ENCODE data around the gene CD200.

Gene CD200

DNA sequence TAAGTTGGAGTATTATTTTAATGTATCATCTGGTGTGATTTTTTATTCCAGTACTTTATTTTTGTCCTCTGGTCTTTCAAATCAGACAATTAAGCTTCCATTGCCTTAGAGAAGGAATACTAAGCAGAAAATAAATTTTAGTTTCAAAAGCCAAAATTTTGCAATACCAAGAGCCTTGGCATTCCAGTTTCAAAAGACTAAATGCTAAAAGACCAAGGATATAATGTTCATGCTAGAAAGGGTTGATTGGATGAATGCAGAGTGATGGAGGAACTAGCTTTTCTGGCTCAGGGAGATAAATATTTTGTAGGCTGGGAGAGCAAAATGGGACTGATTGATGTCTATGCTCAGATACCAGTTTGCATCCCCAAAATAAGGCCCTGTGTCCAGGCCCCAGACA is 6.2 kb downstream of the CD200 start:
- TF ChIP-seq, protein P1, sequence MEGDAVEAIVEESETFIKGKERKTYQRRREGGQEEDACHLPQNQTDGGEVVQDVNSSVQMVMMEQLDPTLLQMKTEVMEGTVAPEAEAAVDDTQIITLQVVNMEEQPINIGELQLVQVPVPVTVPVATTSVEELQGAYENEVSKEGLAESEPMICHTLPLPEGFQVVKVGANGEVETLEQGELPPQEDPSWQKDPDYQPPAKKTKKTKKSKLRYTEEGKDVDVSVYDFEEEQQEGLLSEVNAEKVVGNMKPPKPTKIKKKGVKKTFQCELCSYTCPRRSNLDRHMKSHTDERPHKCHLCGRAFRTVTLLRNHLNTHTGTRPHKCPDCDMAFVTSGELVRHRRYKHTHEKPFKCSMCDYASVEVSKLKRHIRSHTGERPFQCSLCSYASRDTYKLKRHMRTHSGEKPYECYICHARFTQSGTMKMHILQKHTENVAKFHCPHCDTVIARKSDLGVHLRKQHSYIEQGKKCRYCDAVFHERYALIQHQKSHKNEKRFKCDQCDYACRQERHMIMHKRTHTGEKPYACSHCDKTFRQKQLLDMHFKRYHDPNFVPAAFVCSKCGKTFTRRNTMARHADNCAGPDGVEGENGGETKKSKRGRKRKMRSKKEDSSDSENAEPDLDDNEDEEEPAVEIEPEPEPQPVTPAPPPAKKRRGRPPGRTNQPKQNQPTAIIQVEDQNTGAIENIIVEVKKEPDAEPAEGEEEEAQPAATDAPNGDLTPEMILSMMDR (conservative IDR thresholded peaks at IDR 0.05; ENCODE audit: low read length) = no peak
- no peak for DNase-seq (ENCODE audit: low read depth)
- no peak overlapping the region for H3K4me3 ChIP-seq (ENCODE audit: low read length)

DNA sequence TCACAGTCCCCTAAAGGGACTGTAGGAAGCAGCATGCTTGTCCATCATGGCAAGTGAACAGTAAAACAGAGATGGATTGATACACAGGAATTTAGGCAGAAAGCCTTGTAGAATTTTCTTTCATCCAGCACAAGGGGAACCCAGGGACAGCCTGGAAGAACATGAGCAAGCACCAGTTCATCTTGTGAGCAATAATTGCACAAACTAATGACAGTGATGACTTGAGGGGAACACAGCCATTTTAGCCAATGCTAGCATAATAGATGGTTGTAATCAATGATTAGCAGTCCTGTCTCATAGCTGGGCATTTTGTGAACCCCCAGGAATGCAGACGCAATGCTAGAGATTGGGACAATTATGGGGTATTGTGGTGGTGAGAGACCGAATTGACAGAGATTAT is 6.7 kb downstream of the CD200 start:
- TF ChIP-seq, protein P1 (conservative IDR thresholded peaks at IDR 0.05; ENCODE audit: low read length) = no peak
- no peak for DNase-seq (ENCODE audit: low read depth)

DNA sequence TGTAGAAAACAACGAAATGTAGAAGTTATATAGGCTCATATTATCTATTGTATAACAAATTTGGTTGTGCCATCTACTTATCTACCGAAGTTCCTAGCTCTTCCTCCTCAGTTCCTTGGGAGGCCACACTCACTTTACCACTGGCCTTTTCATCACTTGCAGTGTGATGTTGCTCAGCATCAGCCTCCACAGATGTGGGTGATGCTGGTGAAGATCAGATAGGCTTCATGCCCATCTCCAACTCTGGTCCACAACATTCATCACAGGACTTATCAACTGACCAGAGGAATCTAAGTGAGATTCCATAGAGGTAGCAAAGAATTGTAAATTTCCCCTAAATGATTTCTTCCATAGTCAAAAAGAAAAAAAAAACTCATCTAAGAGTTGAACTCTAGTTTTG is 8.4 kb downstream of the CD200 start:
- no peak overlapping the region for H3K4me3 ChIP-seq (ENCODE audit: low read length)
- TF ChIP-seq, protein P1 (conservative IDR thresholded peaks at IDR 0.05; ENCODE audit: low read length) = no peak
- no peak for DNase-seq (ENCODE audit: low read depth)

More for the DNA sequence above, 6.7 kb downstream of the CD200 start:
- H3K4me3 ChIP-seq (ENCODE audit: low read length) = no peak overlapping the region

DNA sequence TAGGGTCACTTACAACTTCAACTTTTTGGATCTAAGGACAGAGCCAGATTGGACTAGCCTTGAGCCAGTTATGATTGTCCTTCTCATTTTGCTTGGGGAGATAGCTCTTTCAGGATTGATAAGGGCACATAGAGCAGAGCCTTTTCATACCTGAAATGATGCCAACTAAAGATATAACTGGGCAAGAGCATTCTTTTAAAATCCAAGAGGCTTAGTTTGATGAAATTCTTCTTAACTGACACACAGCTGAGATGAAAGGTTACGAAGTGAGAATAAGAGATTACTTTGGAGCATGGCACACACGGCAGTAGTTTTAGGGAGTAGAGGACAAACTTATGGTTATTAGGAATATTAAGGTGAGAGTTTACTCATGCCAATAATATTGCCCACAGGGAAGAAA is 12.7 kb downstream of the CD200 start:
- no peak overlapping the region for H3K4me3 ChIP-seq (ENCODE audit: low read length)
- DNase-seq (ENCODE audit: low read depth) = no peak
- TF ChIP-seq, protein P1 (conservative IDR thresholded peaks at IDR 0.05; ENCODE audit: low read length) = no peak

- H3K4me3 ChIP-seq (ENCODE audit: low read length) = no peak overlapping the region
- no peak for DNase-seq (ENCODE audit: low read depth)
- TF ChIP-seq, protein P1 (conservative IDR thresholded peaks at IDR 0.05; ENCODE audit: low read length) = no peak
These were observed 13.7 kb downstream of the CD200 start for GRCh38 chr3:112346491-112347122.

- H3K4me3 ChIP-seq (ENCODE audit: low read length) = no peak overlapping the region
- DNase-seq (ENCODE audit: low read depth) = no peak
- TF ChIP-seq, protein P1 (conservative IDR thresholded peaks at IDR 0.05; ENCODE audit: low read length) = no peak
These were observed 16.0 kb downstream of the CD200 start for GRCh38 chr3:112348943-112349342.

DNA sequence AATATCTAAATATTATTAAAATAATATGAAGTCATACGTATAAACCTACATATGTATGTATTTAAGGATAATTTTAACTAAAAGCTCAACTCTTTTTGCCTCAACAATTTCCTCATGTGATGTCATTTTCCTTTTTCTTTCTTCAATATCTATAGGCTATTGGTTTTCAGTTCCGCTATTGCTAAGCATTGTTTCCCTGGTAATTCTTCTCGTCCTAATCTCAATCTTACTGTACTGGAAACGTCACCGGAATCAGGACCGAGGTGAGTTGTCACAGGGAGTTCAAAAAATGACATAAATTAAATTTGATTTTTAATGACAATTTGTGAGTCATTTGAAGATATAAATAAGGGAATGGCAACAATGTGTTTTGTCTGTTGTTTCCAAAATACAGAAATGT is 16.6 kb downstream of the CD200 start:
- TF ChIP-seq, protein P1 (conservative IDR thresholded peaks at IDR 0.05; ENCODE audit: low read length) = no peak

More for the DNA sequence above, 16.6 kb downstream of the CD200 start:
- H3K4me3 ChIP-seq (ENCODE audit: low read length) = no peak overlapping the region
- DNase-seq (ENCODE audit: low read depth) = no peak

Data from AG10803 (cell line).